K562 (cell line): Measurements from ENCODE around the gene TMEM45A. TPM values are rescaled to one million over a fixed set of nuclear protein-coding genes. Genes with fewer than 3 reads are reported as not detected.

Experiments
- GATA2 ChIP-seq: sonication (generic); formaldehyde crosslinking; IDR thresholded peaks from 2 replicates; pipeline ENCODE4 v1.4.0; 2020; ENCODE audit warnings: mild to moderate bottlenecking, missing genetic modification reagents
- LCOR ChIP-seq: sonication (generic); formaldehyde crosslinking; IDR thresholded peaks from 2 replicates; pipeline ENCODE4 v1.8.0; 2022; ENCODE audit warnings: mild to moderate bottlenecking, missing genetic modification reagents
- MTA2 ChIP-seq: fragments of 450-650 bp; IDR thresholded peaks from 2 replicates; pipeline ENCODE4 v1.6.1; 2016; ENCODE audit warnings: low read depth
- NCOA6 ChIP-seq: fragments of 450-650 bp; IDR thresholded peaks from 2 replicates; pipeline ENCODE4 v1.6.1; 2017; ENCODE audit warnings: mild to moderate bottlenecking
- RBM39 ChIP-seq: fragments of 200-400 bp; formaldehyde crosslinking; optimal IDR thresholded peaks from 2 replicates; pipeline ENCODE3; 2018; ENCODE audit warnings: low read depth, low read length
- RHOXF2B ChIP-seq: fragments of 250-450 bp; sonication (Bioruptor Pico); conservative IDR thresholded peaks from 2 replicates; pipeline ENCODE4 v1.5.1; 2021
- TBL1XR1 ChIP-seq, 2 experiments: IDR thresholded peaks; 2 replicates each; pipeline ENCODE4 v1.6.1; 2012; ENCODE audit warnings: improper control_type of control experiment in 2 of 2, low read length in 2 of 2, mild to moderate bottlenecking in 1 of 2
- ZBTB8A ChIP-seq: fragments of 450-650 bp; IDR thresholded peaks from 2 replicates; pipeline ENCODE4 v1.6.1; 2018; ENCODE audit warnings: mild to moderate bottlenecking, moderate library complexity; ENCODE audit not compliant: partially characterized antibody
- ZNF146 ChIP-seq: IDR thresholded peaks from one replicate; pipeline ENCODE4 v1.6.1; 2018; ENCODE audit warnings: missing compliant biosample characterization; ENCODE audit not compliant: unreplicated experiment
- ZNF431 ChIP-seq: sonication (generic); formaldehyde crosslinking; IDR thresholded peaks from 2 replicates; pipeline ENCODE4 v1.8.0; 2022; ENCODE audit warnings: mild to moderate bottlenecking, missing genetic modification reagents
- ZNF551 ChIP-seq: fragments of 250-450 bp; sonication (Bioruptor Pico); IDR thresholded peaks from 2 replicates; pipeline ENCODE4 v1.5.0; 2021; ENCODE audit warnings: mild to moderate bottlenecking, moderate library complexity
- ZNF586 ChIP-seq: fragments of 450-650 bp; formaldehyde crosslinking; conservative IDR thresholded peaks from 2 replicates; pipeline ENCODE4 v1.4.0; 2020; ENCODE audit warnings: mild to moderate bottlenecking, moderate library complexity
- ZNF644 ChIP-seq: fragments of 200-800 bp; sonication (Bioruptor generic); IDR thresholded peaks from 2 replicates; pipeline ENCODE4 v1.6.1; 2016; ENCODE audit warnings: low read depth, missing genetic modification characterization, missing compliant biosample characterization
- polyA plus RNA-seq, 8 experiments: library from polyadenylated mRNA; depleted of rRNA in 4 of 8; stranded (reverse) in 5 of 8; unstranded in 3 of 8; fragments of >200 nt; fragmentation: Nextera tagmentation in 2 of 8; fragmentation: Illumina TruSeq in 1 of 8; extraction: Ambion mirVana in 2 of 8; extraction: Trizol in 1 of 8; gene quantifications; 2 replicates each; pipeline versions ENCODE4 v1.2.1 to v1.2.3, GENCODE V29; 2011 to 2014; ENCODE audit warnings: inconsistent platforms in 1 of 8, missing spikeins in 1 of 8
- total RNA-seq, 7 experiments: library from RNA; depleted of rRNA in 6 of 7; stranded (reverse); fragments of >200 nt in 6 of 7; fragmentation: Illumina TruSeq in 2 of 7; extraction: Trizol in 2 of 7; gene quantifications; 2 replicates each; pipeline versions ENCODE4 v1.2.1 to v1.2.3, GENCODE V29; 2011 to 2021; ENCODE audit warnings: low replicate concordance in 1 of 7
- TF ChIP-seq, protein P1 (sequence below): sonication (generic); formaldehyde crosslinking; IDR thresholded peaks from 2 replicates; pipeline ENCODE4 v1.8.1; 2023; ENCODE audit warnings: mild to moderate bottlenecking, missing genetic modification reagents
- TF ChIP-seq, protein P2 (sequence below): fragments of 250-450 bp; sonication (Bioruptor Pico); IDR thresholded peaks from 2 replicates; pipeline ENCODE4 v1.8.0; 2022; ENCODE audit warnings: inconsistent platforms
- TF ChIP-seq, protein P3 (sequence below): fragments of 250-450 bp; sonication (Bioruptor Pico); IDR thresholded peaks from 2 replicates; pipeline ENCODE4 v1.8.0; 2021; ENCODE audit warnings: moderate library complexity, mild to moderate bottlenecking, inconsistent platforms
- TF ChIP-seq, protein P4 (sequence below): sonication (generic); formaldehyde crosslinking; IDR thresholded peaks from 2 replicates; pipeline ENCODE4 v1.8.0; 2022; ENCODE audit warnings: mild to moderate bottlenecking, missing genetic modification reagents, borderline replicate concordance

TMEM45A gene
- total and polyA plus RNA-seq, 9 of the 15 experiments (the other 6 are each of a cell fraction or from before 2014, with no cell fraction given): 0.41 to 4.1 (median 0.95) TPM

DNA sequence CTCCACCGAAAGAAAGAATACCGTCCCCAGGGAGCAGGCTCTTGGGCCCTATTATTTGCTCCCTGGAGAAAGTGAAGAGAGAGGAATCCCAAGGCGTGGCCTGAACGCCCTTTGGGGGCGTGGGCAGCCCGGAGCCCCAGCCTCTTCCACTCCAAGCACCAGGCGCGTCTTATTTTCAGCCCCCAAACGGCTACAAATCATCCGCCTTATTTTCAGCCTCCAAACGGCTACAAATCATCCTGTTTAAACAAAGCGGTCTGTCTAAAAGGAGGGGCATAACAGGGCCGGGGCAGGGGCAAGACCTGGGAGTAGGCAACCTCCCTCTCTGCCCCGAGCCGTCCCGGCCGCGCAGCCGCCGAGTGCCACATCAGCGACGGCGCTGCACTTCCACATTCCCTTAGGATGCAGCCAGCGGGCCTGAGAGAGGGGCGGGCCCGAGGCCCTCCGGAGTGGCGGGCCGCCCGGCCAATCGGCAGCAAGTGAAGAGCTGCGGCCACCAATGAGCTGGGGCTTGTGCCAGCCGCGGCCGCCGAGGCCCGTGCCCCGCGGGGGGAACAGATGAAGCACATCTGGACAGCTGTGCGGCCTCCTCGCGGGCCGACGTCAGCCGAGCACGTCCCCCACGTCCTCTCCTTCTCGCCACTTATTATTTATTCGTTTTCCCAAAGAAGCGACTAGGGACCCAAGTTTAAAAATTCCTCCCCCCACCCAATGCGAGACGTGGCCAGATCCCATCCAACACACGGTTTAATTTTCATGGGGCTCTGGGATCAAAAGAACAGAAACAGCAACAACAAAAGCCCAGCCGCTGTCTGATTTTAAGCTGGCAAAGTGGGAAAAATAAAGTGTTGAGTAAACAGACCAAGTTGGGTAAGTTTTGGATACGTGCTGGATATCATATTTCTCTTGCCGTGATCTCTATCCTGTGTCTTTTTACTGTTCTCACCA lies at the start of gene TMEM45A (continued):
- TF ChIP-seq GATA2 (no peak), ZNF586 (CRISPR knock-in tag) (no peak), ZNF146 (no peak), MTA2 (no peak), ZNF644 (tag) (no peak), ZNF431 (CRISPR knock-in tag) (no peak), RBM39 (no peak), LCOR (no peak), TBL1XR1 (IDR thresholded peaks at IDR 0.05; ENCODE audit: low read length in 2 of 2) (no peak), NCOA6 (no peak), ZNF551 (CRISPR knock-in tag) (no peak), ZBTB8A (no peak), RHOXF2B (no peak)
- TF ChIP-seq, protein P1, sequence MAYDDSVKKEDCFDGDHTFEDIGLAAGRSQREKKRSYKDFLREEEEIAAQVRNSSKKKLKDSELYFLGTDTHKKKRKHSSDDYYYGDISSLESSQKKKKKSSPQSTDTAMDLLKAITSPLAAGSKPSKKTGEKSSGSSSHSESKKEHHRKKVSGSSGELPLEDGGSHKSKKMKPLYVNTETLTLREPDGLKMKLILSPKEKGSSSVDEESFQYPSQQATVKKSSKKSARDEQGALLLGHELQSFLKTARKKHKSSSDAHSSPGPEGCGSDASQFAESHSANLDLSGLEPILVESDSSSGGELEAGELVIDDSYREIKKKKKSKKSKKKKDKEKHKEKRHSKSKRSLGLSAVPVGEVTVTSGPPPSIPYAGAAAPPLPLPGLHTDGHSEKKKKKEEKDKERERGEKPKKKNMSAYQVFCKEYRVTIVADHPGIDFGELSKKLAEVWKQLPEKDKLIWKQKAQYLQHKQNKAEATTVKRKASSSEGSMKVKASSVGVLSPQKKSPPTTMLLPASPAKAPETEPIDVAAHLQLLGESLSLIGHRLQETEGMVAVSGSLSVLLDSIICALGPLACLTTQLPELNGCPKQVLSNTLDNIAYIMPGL: no peak
- TF ChIP-seq, protein P2, sequence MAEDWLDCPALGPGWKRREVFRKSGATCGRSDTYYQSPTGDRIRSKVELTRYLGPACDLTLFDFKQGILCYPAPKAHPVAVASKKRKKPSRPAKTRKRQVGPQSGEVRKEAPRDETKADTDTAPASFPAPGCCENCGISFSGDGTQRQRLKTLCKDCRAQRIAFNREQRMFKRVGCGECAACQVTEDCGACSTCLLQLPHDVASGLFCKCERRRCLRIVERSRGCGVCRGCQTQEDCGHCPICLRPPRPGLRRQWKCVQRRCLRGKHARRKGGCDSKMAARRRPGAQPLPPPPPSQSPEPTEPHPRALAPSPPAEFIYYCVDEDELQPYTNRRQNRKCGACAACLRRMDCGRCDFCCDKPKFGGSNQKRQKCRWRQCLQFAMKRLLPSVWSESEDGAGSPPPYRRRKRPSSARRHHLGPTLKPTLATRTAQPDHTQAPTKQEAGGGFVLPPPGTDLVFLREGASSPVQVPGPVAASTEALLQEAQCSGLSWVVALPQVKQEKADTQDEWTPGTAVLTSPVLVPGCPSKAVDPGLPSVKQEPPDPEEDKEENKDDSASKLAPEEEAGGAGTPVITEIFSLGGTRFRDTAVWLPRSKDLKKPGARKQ (CRISPR knock-in tag): no peak
- TF ChIP-seq, protein P3, sequence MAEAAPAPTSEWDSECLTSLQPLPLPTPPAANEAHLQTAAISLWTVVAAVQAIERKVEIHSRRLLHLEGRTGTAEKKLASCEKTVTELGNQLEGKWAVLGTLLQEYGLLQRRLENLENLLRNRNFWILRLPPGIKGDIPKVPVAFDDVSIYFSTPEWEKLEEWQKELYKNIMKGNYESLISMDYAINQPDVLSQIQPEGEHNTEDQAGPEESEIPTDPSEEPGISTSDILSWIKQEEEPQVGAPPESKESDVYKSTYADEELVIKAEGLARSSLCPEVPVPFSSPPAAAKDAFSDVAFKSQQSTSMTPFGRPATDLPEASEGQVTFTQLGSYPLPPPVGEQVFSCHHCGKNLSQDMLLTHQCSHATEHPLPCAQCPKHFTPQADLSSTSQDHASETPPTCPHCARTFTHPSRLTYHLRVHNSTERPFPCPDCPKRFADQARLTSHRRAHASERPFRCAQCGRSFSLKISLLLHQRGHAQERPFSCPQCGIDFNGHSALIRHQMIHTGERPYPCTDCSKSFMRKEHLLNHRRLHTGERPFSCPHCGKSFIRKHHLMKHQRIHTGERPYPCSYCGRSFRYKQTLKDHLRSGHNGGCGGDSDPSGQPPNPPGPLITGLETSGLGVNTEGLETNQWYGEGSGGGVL: no peak
- TF ChIP-seq, protein P4, sequence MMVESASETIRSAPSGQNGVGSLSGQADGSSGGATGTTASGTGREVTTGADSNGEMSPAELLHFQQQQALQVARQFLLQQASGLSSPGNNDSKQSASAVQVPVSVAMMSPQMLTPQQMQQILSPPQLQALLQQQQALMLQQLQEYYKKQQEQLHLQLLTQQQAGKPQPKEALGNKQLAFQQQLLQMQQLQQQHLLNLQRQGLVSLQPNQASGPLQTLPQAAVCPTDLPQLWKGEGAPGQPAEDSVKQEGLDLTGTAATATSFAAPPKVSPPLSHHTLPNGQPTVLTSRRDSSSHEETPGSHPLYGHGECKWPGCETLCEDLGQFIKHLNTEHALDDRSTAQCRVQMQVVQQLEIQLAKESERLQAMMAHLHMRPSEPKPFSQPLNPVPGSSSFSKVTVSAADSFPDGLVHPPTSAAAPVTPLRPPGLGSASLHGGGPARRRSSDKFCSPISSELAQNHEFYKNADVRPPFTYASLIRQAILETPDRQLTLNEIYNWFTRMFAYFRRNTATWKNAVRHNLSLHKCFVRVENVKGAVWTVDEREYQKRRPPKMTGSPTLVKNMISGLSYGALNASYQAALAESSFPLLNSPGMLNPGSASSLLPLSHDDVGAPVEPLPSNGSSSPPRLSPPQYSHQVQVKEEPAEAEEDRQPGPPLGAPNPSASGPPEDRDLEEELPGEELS (CRISPR knock-in tag): no peak
